K562 (cell line): ENCODE data around the gene SELENOT. TPM values are rescaled to one million over a fixed set of nuclear protein-coding genes. Genes with fewer than 3 reads are reported as not detected.

Experiments used
- ATAC-seq: fragments of 200-7000 bp; cut with Tn5 transposase; 3 replicates; pipeline ENCODE4 v1.9.1; 2020; ENCODE audit warnings: moderate library complexity
- BruUV-seq: library from RNA; stranded (reverse); fragments of 400-500 nt; replicated peaks from 2 replicates; lab custom pipeline; 2021; lab: Mats Ljungman, UMichigan
- CTCF ChIA-PET: fragments of 300-600 bp; formaldehyde crosslinking; extraction: SDS; loops from one replicate; lab custom pipeline; 2021; ENCODE audit warnings: low intra/inter-chr PET ratio; lab: Yijun Ruan, JAX
- POLR2A ChIA-PET: fragments of 300-600, 350-650 bp; sonication (Branson Sonifier 250); formaldehyde crosslinking; extraction: SDS; loops from one replicate; lab custom pipeline; 2021; ENCODE audit warnings: antibody characterized with exemption, inconsistent platforms; lab: Yijun Ruan, JAX
- DNase-seq, 4 experiments: peaks; one replicate each; pipeline versions ENCODE4 v3.0.0 to v3.0.0-alpha.2; 2011 to 2018; ENCODE audit warnings: low spot score in 3 of 4, mixed read lengths in 3 of 4; ENCODE audit errors: extremely low read depth in 1 of 4
- FAIRE-seq: peaks from 2 replicates; lab custom pipeline; 2011; peaks lifted over from hg19 to GRCh38; lab: Jason Lieb, UNC
- H2AFZ ChIP-seq: 2 replicates; pipeline ENCODE4 v1.6.0; 2011; ENCODE audit warnings: low read depth, low read length, control low read depth, inconsistent platforms
- H3K27ac ChIP-seq: fragments of 200-600 bp; 3 replicates; pipeline ENCODE4 v1.8.0; 2011; ENCODE audit warnings: low read depth, mild to moderate bottlenecking, control low read depth, inconsistent platforms, low read length, moderate library complexity, mixed read lengths; ENCODE audit errors: extremely low read depth
- H3K27me3 ChIP-seq, 2 experiments: fragments of 300-600 bp in 1 of 2; 2 replicates in 1 of 2; 3 replicates in 1 of 2; pipeline versions ENCODE4 v1.6.0 to v1.8.0; 2011; ENCODE audit warnings: inconsistent platforms in 2 of 2, low read length in 2 of 2, mild to moderate bottlenecking in 1 of 2, mixed read lengths in 1 of 2, moderate library complexity in 1 of 2; ENCODE audit not compliant: control insufficient read depth in 2 of 2, insufficient read depth in 2 of 2
- H3K36me3 ChIP-seq: fragments of 300-600 bp; 3 replicates; pipeline ENCODE4 v1.8.0; 2011; ENCODE audit warnings: mild to moderate bottlenecking, low read length, inconsistent platforms; ENCODE audit not compliant: control insufficient read depth, insufficient read depth
- H3K4me1 ChIP-seq, 2 experiments: fragments of 200-600 bp in 1 of 2; replicated peaks in 1 of 2; 2 replicates in 1 of 2; 3 replicates in 1 of 2; pipeline versions ENCODE4 v1.5.1 to v1.8.0; 2011; ENCODE audit warnings: inconsistent platforms in 2 of 2, low read length in 2 of 2, mild to moderate bottlenecking in 1 of 2, mixed read lengths in 1 of 2, moderate library complexity in 1 of 2; ENCODE audit not compliant: control insufficient read depth in 2 of 2, insufficient read depth in 2 of 2
- H3K4me2 ChIP-seq: 2 replicates; pipeline ENCODE4 v1.6.1; 2011; ENCODE audit warnings: low read length, control low read depth, inconsistent platforms, mixed read lengths; ENCODE audit not compliant: insufficient read depth
- H3K4me3 ChIP-seq: fragments of 200-600 bp; sonication (generic), shearing (Covaris generic); 2 replicates; pipeline ENCODE4 v1.5.1; 2016; ENCODE audit warnings: control low read depth, inconsistent platforms
- H3K79me2 ChIP-seq: fragments of 200-600 bp; 3 replicates; pipeline ENCODE4 v1.8.0; 2011; ENCODE audit warnings: low read length, inconsistent platforms; ENCODE audit not compliant: control insufficient read depth, insufficient read depth
- H3K9ac ChIP-seq, 2 experiments: 2 replicates each; pipeline versions ENCODE4 v1.6.0 to v1.6.1; 2011; ENCODE audit warnings: low read depth in 2 of 2, low read length in 2 of 2, control low read depth in 1 of 2, inconsistent platforms in 1 of 2, mild to moderate bottlenecking in 1 of 2, mixed read lengths in 1 of 2; ENCODE audit not compliant: insufficient read depth in 1 of 2
- H3K9me1 ChIP-seq: one replicate; pipeline ENCODE4 v1.6.0; 2011; ENCODE audit warnings: inconsistent platforms, mild to moderate bottlenecking, low read length, moderate library complexity; ENCODE audit not compliant: control insufficient read depth, insufficient read depth
- H3K9me3 ChIP-seq: replicated peaks from 2 replicates; pipeline ENCODE4 v1.5.1; 2011; ENCODE audit warnings: low read depth, low read length, inconsistent platforms; ENCODE audit not compliant: control insufficient read depth, insufficient read depth
- H4K20me1 ChIP-seq: replicated peaks from 2 replicates; pipeline ENCODE4 v1.6.1; 2011; ENCODE audit warnings: low read length, inconsistent platforms, mixed read lengths; ENCODE audit not compliant: control insufficient read depth, insufficient read depth
- BCOR ChIP-seq: fragments of 450-650 bp; IDR thresholded peaks from 2 replicates; pipeline ENCODE4 v1.6.1; 2016
- FOS ChIP-seq: IDR thresholded peaks from 3 replicates; pipeline ENCODE4 v1.6.1; 2011; ENCODE audit not compliant: insufficient read length; ENCODE audit errors: extremely low read depth
- GATAD2A ChIP-seq: fragments of 450-650 bp; IDR thresholded peaks from 2 replicates; pipeline ENCODE4 v1.6.1; 2017
- HDAC3 ChIP-seq: fragments of 450-650 bp; IDR thresholded peaks from 2 replicates; pipeline ENCODE4 v1.6.1; 2018; ENCODE audit warnings: borderline replicate concordance, mild to moderate bottlenecking, moderate library complexity; ENCODE audit not compliant: partially characterized antibody
- HNRNPUL1 ChIP-seq: fragments of 200-400 bp; formaldehyde crosslinking; IDR thresholded peaks from 2 replicates; pipeline ENCODE4 v1.6.1; 2017; ENCODE audit warnings: low read length
- MEF2A ChIP-seq: IDR thresholded peaks from 2 replicates; pipeline ENCODE4 v1.6.1; 2011; ENCODE audit warnings: low read depth, mild to moderate bottlenecking, low read length, moderate library complexity; ENCODE audit not compliant: control insufficient read depth
- MIER1 ChIP-seq: fragments of 450-650 bp; IDR thresholded peaks from 2 replicates; pipeline ENCODE4 v1.6.1; 2016; ENCODE audit warnings: antibody characterized with exemption, mild to moderate bottlenecking, low read depth
- SMARCC2 ChIP-seq: fragments of 450-650 bp; IDR thresholded peaks from 2 replicates; pipeline ENCODE4 v1.6.1; 2017; ENCODE audit warnings: antibody characterized with exemption, moderate library complexity, mild to moderate bottlenecking, low read depth
- ZNF444 ChIP-seq: fragments of 250-450 bp; sonication (Bioruptor Pico); IDR thresholded peaks from 2 replicates; pipeline ENCODE4 v1.4.0; 2020; ENCODE audit warnings: mild to moderate bottlenecking, moderate library complexity
- ZNF518B ChIP-seq: fragments of 250-450 bp; sonication (Bioruptor Pico); IDR thresholded peaks from 2 replicates; pipeline ENCODE4 v1.5.0; 2021; ENCODE audit warnings: mild to moderate bottlenecking, moderate library complexity
- ZNF766 ChIP-seq: fragments of 200-800 bp; sonication (Bioruptor generic); conservative IDR thresholded peaks from 2 replicates; pipeline ENCODE4 v1.6.1; 2016; ENCODE audit warnings: missing genetic modification characterization, missing compliant biosample characterization
- ZNF77 ChIP-seq: fragments of 250-450 bp; sonication (Bioruptor Pico); IDR thresholded peaks from 2 replicates; pipeline ENCODE4 v1.5.0; 2020
- whole genome bisulfite sequencing: fragments of 100-300 bp; shearing (Covaris generic); methylation state at CpG from one replicate; pipeline ENCODE4 v1.1.6; 2016; ENCODE audit warnings: low coverage, mixed read lengths; ENCODE audit not compliant: insufficient coverage; ENCODE audit errors: missing lambda C conversion rate; 5-methylcytosine and 5-hydroxymethylcytosine counted together
- in situ Hi-C: fragments of 300-500 bp; cut with MboI; formaldehyde crosslinking; loops from 4 replicates; pipeline ENCODE4 v1.15.0; 2018; ENCODE audit warnings: inconsistent platforms, mixed read lengths
- intact Hi-C: fragments of 100-400 bp; cut with micrococcal nuclease; formaldehyde crosslinking; loops from 2 replicates; pipeline ENCODE4 v1.14.2; 2022
- polyA plus RNA-seq, 8 experiments: library from polyadenylated mRNA; depleted of rRNA in 4 of 8; stranded (reverse) in 5 of 8; unstranded in 3 of 8; fragments of >200 nt; fragmentation: Nextera tagmentation in 2 of 8; fragmentation: Illumina TruSeq in 1 of 8; extraction: Ambion mirVana in 2 of 8; extraction: Trizol in 1 of 8; gene quantifications; 2 replicates each; pipeline versions ENCODE4 v1.2.1 to v1.2.3, GENCODE V29; 2011 to 2014; ENCODE audit warnings: inconsistent platforms in 1 of 8, missing spikeins in 1 of 8
- total RNA-seq, 7 experiments: library from RNA; depleted of rRNA in 6 of 7; stranded (reverse); fragments of >200 nt in 6 of 7; fragmentation: Illumina TruSeq in 2 of 7; extraction: Trizol in 2 of 7; gene quantifications; 2 replicates each; pipeline versions ENCODE4 v1.2.1 to v1.2.3, GENCODE V29; 2011 to 2021; ENCODE audit warnings: low replicate concordance in 1 of 7
- TF ChIP-seq, protein P1 (sequence below): sonication (generic); formaldehyde crosslinking; IDR thresholded peaks from 2 replicates; pipeline ENCODE4 v1.4.0; 2020; ENCODE audit warnings: mild to moderate bottlenecking, missing genetic modification reagents

Gene SELENOT
- total and polyA plus RNA-seq, 9 of the 15 experiments (the other 6 are each of a cell fraction or from before 2014, with no cell fraction given): 33.0 to 411 (median 91.9) TPM

DNA sequence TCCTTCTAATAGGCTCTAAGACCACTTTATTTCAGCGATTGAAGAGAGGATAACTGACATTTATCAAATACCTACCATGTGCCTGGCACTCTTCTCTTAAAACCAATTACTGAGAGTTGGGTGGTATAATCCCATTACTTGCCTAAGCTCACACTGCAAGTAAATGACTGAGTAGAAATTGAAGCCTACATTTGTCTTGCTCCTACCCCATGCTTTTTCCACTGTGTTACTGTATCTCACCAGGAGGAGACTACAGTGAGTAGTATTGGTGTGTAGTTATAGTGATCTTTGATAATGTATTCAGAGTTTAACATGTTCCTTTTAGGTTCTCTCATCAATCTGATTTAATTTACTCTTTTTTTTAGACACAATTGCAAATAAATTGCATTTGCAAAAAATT lies 35.8 kb upstream of the SELENOT start:
- H4K20me1 ChIP-seq: no peaks in the 10 kb centered on the region
- H3K4me2 ChIP-seq: no peak overlapping the region
- no peak overlapping the region for H3K27ac ChIP-seq
- H3K27me3 ChIP-seq: no peaks in the 10 kb centered on the region
- no peaks in the 10 kb centered on the region for H3K79me2 ChIP-seq
- no peak overlapping the region for H3K4me3 ChIP-seq
- ChIA-PET POLR2A (interaction anchor here (1.2 to 1.5 kb wide), 3 partner anchors 10 to 21 kb away, joined by 3 to 4 read pairs (median 3); no protein-coding TSS in a partner anchor), CTCF (no interaction called here)
- BruUV-seq: no TSS peak
- H3K9me1 ChIP-seq: no peaks in the 10 kb centered on the region
- H3K9ac ChIP-seq: no peak overlapping the region
- intact Hi-C loops: no loop called here
- H3K9me3 ChIP-seq: no peaks in the 10 kb centered on the region
- no peaks in the 10 kb centered on the region for H3K4me1 ChIP-seq
- TF ChIP-seq ZNF444 (CRISPR knock-in tag) (no peak), BCOR (no peak), MEF2A (no peak), SMARCC2 (no peak), GATAD2A (no peak), ZNF766 (CRISPR knock-in tag) (no peak), HNRNPUL1 (no peak), MIER1 (no peak), FOS (no peak), ZNF518B (CRISPR knock-in tag) (no peak), ZNF77 (CRISPR knock-in tag) (no peak), HDAC3 (no peak)
- TF ChIP-seq, protein P1, sequence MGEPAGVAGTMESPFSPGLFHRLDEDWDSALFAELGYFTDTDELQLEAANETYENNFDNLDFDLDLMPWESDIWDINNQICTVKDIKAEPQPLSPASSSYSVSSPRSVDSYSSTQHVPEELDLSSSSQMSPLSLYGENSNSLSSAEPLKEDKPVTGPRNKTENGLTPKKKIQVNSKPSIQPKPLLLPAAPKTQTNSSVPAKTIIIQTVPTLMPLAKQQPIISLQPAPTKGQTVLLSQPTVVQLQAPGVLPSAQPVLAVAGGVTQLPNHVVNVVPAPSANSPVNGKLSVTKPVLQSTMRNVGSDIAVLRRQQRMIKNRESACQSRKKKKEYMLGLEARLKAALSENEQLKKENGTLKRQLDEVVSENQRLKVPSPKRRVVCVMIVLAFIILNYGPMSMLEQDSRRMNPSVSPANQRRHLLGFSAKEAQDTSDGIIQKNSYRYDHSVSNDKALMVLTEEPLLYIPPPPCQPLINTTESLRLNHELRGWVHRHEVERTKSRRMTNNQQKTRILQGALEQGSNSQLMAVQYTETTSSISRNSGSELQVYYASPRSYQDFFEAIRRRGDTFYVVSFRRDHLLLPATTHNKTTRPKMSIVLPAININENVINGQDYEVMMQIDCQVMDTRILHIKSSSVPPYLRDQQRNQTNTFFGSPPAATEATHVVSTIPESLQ (CRISPR knock-in tag): no peak
- ATAC-seq (peak; percentile 54), FAIRE-seq (no peak), DNase-seq (no peak)
- H3K36me3 ChIP-seq: peaks cover 93% of the 10 kb centered on the region
- H2AFZ ChIP-seq: no peak overlapping the region
- in situ Hi-C loops: no loop called here
- WGBS: 100% methylated on average over 1 of the region's 1 CpG
